OCI-LY3 (cell line): ENCODE data around the gene C10orf90.

ENCODE experiments used
- H2AFZ ChIP-seq: fragments of 200-600, 300-600 bp; shearing (Covaris generic); 2 replicates; pipeline ENCODE4 v1.6.0; 2014; ENCODE audit warnings: antibody characterized with exemption, low read depth, low read length
- H3K27ac ChIP-seq: fragments of 200-600, 300-600 bp; sonication (generic); 2 replicates; pipeline ENCODE4 v1.5.1; 2014; ENCODE audit warnings: mild to moderate bottlenecking, low read length, moderate library complexity, mixed read lengths
- H3K27me3 ChIP-seq: fragments of 200-600, 300-600 bp; sonication (generic); 2 replicates; pipeline ENCODE4 v1.6.1; 2014; ENCODE audit warnings: low read depth, low read length, mixed read lengths
- H3K36me3 ChIP-seq: fragments of 200-600, 300-600 bp; sonication (generic); replicated peaks from 2 replicates; pipeline ENCODE3; 2014; ENCODE audit warnings: low read depth, low read length, mixed read lengths
- H3K4me1 ChIP-seq: fragments of 300-600, 200-600 bp; sonication (generic); 2 replicates; pipeline ENCODE4 v1.6.1; 2014; ENCODE audit warnings: low read length, mixed read lengths
- H3K4me2 ChIP-seq: fragments of 200-600, 300-600 bp; sonication (generic); 2 replicates; pipeline ENCODE4 v1.6.1; 2014; ENCODE audit warnings: low read length, mixed read lengths
- H3K4me3 ChIP-seq: fragments of 300-600, 200-600 bp; sonication (generic); 2 replicates; pipeline ENCODE4 v1.5.1; 2014; ENCODE audit warnings: antibody characterized with exemption, mild to moderate bottlenecking, low read length, moderate library complexity
- H3K79me2 ChIP-seq: fragments of 300-600, 200-600 bp; shearing (Covaris generic); 2 replicates; pipeline ENCODE4 v1.6.1; 2014; ENCODE audit warnings: mild to moderate bottlenecking, low read length, mixed read lengths
- H3K9ac ChIP-seq: fragments of 300-600, 200-600 bp; shearing (Covaris generic); 2 replicates; pipeline ENCODE4 v1.6.0; 2014; ENCODE audit warnings: mild to moderate bottlenecking, low read length, moderate library complexity
- H3K9me3 ChIP-seq: fragments of 200-600, 300-600 bp; shearing (Covaris generic); 2 replicates; pipeline ENCODE4 v1.6.1; 2014; ENCODE audit warnings: low read length, mixed read lengths; ENCODE audit not compliant: insufficient read depth
- H4K20me1 ChIP-seq: fragments of 200-600, 300-600 bp; sonication (generic); 2 replicates; pipeline ENCODE4 v1.6.1; 2016; ENCODE audit warnings: low read length, mixed read lengths; ENCODE audit not compliant: insufficient read depth
- EZH2phosphoT487 ChIP-seq: fragments of 200-600 bp; shearing (Covaris generic); IDR thresholded peaks from 2 replicates; pipeline ENCODE4 v1.6.1; 2018; ENCODE audit warnings: antibody characterized with exemption, mixed run types, low read depth
- TF ChIP-seq, protein P1 (sequence below): fragments of 200-600, 300-600 bp; sonication (generic); IDR thresholded peaks from 2 replicates; pipeline ENCODE4 v1.5.1; 2014; ENCODE audit warnings: antibody characterized with exemption, low read length, low read depth

The C10orf90 gene

DNA sequence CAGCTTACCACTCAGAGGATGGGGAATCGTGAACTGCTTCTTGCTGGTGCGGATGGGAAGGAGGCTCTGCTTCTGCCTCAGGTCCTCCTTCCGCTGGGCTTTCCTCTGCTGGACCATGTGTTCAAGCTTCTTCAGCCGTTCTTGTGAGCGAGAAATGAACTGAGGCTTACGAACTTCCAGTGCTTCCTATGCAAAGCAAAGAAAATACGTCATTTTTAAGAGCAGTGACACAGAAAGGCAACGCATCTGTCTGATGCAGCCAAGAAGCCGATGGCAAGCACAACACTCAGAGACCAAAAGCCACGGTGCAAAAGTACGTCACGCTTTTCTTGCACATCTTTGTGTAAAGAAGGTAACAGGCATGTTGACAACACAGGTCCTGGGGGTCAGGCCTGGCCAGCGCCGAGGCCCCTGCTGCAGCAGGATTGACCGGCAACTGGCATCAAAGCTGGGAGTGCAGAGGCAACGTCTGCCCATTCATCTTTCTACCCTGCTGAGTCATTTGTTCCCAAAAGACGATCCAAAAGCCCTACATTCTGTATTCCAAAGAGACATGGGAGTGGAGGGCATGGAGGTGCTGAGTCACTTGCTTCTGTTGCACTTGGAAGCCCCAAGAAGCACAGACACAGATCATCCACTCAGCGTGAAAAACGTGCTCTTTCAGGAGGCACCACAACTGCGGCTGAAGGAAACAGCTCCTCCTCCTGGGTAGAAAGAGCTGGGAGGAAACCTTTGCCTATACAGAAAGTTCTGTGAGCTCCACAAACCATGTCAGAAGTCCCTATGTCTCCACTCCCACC lies 211.3 kb downstream of the C10orf90 start:
- Histone ChIP-seq H3K9ac (no peak overlapping the region), H3K9me3 (no peaks in the 10 kb centered on the region), H3K27me3 (no peaks in the 10 kb centered on the region), H3K79me2 (no peaks in the 10 kb centered on the region), H3K4me2 (no peak overlapping the region), H3K4me3 (no peak overlapping the region), H4K20me1 (no peaks in the 10 kb centered on the region), H3K27ac (no peak overlapping the region), H3K4me1 (no peaks in the 10 kb centered on the region), H3K36me3 (no peaks in the 10 kb centered on the region), H2AFZ (no peak overlapping the region)
- no peak for TF ChIP-seq EZH2phosphoT487
- TF ChIP-seq, protein P1, sequence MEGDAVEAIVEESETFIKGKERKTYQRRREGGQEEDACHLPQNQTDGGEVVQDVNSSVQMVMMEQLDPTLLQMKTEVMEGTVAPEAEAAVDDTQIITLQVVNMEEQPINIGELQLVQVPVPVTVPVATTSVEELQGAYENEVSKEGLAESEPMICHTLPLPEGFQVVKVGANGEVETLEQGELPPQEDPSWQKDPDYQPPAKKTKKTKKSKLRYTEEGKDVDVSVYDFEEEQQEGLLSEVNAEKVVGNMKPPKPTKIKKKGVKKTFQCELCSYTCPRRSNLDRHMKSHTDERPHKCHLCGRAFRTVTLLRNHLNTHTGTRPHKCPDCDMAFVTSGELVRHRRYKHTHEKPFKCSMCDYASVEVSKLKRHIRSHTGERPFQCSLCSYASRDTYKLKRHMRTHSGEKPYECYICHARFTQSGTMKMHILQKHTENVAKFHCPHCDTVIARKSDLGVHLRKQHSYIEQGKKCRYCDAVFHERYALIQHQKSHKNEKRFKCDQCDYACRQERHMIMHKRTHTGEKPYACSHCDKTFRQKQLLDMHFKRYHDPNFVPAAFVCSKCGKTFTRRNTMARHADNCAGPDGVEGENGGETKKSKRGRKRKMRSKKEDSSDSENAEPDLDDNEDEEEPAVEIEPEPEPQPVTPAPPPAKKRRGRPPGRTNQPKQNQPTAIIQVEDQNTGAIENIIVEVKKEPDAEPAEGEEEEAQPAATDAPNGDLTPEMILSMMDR, result no peak

DNA sequence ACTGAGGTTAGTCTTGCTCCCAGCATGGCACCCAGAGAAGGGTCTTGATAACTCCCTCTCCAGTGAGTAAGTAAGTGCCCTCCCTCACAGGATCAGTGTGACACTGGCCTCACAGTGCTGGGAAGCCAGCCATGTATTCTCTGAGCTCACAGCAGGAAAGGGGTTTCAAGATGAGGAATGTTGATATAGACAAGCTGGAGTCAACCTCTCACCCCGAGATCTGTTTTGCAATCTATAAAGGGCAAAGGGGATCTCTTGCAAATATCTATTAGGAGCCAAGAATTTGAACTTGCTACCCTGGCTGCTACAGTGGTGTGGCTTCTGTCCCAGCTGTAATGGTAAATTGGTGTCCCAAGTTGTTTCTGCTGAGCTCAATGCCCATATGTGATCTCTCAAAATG lies 212.0 kb downstream of the C10orf90 start:
- H3K4me2 ChIP-seq, result no peak overlapping the region
- TF ChIP-seq, protein P1, result no peak
- no peak for TF ChIP-seq EZH2phosphoT487

DNA sequence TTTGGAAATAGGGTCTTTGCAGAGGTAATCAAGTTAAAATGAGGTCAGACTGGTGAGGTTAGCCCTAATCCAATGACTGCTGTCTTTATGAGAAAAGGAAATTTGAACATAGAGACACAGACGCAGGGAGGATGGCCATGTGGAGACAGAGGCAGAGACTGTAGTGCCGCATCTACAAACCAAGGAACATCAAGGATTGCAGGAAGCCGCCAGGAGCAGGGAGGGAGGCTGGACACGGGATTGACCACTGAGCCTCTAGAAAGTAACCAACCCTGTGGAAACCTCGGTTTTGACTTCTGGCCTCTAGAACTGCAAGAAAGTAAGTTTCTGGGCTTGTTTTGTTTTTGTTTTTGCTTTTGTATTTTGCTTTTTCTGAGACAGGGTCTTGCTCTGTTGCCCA lies 213.9 kb downstream of the C10orf90 start:
- no peak for TF ChIP-seq EZH2phosphoT487
- TF ChIP-seq, protein P1, result no peak
- H2AFZ ChIP-seq, result no peak overlapping the region
- H3K9me3 ChIP-seq, result no peaks in the 10 kb centered on the region
- H3K4me2 ChIP-seq, result no peak overlapping the region
- no peaks in the 10 kb centered on the region for H4K20me1 ChIP-seq
- H3K27ac ChIP-seq, result no peak overlapping the region
- H3K27me3 ChIP-seq, result no peaks in the 10 kb centered on the region
- H3K9ac ChIP-seq, result no peak overlapping the region
- no peaks in the 10 kb centered on the region for H3K79me2 ChIP-seq
- no peaks in the 10 kb centered on the region for H3K4me1 ChIP-seq
- no peaks in the 10 kb centered on the region for H3K36me3 ChIP-seq
- H3K4me3 ChIP-seq, result no peak overlapping the region

More for the DNA sequence above, 212.0 kb downstream of the C10orf90 start:
- H3K4me1 ChIP-seq, result no peaks in the 10 kb centered on the region
- no peaks in the 10 kb centered on the region for H3K9me3 ChIP-seq
- H3K27ac ChIP-seq, result no peak overlapping the region
- H3K36me3 ChIP-seq, result no peaks in the 10 kb centered on the region
- no peak overlapping the region for H3K4me3 ChIP-seq
- H4K20me1 ChIP-seq, result no peaks in the 10 kb centered on the region
- H3K27me3 ChIP-seq, result no peaks in the 10 kb centered on the region
- no peak overlapping the region for H2AFZ ChIP-seq
- no peaks in the 10 kb centered on the region for H3K79me2 ChIP-seq
- no peak overlapping the region for H3K9ac ChIP-seq

DNA sequence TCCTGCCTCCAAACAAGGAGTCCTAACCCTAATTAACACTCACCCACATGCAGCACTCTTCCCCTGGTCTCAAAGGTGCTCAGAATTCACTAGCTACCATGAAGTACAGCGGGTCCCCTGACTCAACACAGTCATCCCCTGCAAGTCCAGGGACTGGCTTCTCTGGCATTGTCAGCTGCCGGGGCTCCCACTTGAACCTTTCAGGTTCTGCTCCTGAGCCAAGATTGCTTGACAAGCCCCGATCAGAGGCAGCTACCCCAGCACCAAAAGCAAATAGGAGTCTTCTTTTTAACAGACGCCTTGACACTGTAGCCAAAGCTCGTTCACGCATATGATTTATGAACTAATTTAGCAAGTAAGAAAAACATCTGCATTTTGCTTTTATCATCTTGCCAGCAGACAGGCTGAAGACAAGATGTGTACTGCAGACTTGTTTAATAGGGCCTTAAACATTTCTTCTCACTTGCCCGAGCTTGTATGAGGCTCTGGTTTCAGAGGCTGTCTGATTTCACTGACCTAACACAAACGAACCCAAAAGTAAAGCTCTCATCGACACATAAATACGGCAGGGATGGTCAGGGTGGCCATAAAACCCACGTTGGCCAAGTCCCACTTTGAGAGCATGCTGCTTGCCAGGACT lies 214.6 kb downstream of the C10orf90 start:
- Histone ChIP-seq H4K20me1 (no peaks in the 10 kb centered on the region), H3K36me3 (no peaks in the 10 kb centered on the region), H3K27ac (no peak overlapping the region), H3K4me2 (no peak overlapping the region), H3K4me3 (no peak overlapping the region), H3K4me1 (no peaks in the 10 kb centered on the region), H3K9me3 (no peaks in the 10 kb centered on the region), H3K27me3 (no peaks in the 10 kb centered on the region), H3K9ac (no peak overlapping the region), H2AFZ (no peak overlapping the region), H3K79me2 (no peaks in the 10 kb centered on the region)
- TF ChIP-seq, protein P1, result no peak
- no peak for TF ChIP-seq EZH2phosphoT487
